Measurements from ENCODE around the gene ZBTB21.
"Not testable (repeated sequence)": the region's sequence is repeated elsewhere in the genome, so short reads cannot be mapped to it uniquely, and the experiment has no call there.

Gene ZBTB21

DNA sequence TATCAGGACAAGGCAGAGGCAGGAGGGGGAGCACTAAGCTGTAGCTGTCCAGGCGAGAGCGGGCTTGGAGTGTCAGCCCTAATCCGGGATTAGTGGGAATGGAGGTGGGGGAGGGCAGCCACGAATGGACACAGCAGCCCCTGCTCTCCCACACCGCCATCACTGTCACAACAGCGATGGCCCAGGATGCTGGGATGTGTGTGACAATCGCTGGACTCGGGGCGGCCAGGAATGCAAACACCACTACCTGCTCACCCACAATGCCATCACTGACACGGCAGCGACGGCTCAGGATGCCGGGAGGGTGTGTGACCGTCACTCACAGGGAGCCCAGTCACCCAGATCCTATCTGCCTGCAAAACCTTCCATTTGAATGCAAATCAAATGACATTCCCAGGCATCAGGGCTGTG is 59.2 kb downstream of the ZBTB21 start:
- DNase-seq = no peak

DNA sequence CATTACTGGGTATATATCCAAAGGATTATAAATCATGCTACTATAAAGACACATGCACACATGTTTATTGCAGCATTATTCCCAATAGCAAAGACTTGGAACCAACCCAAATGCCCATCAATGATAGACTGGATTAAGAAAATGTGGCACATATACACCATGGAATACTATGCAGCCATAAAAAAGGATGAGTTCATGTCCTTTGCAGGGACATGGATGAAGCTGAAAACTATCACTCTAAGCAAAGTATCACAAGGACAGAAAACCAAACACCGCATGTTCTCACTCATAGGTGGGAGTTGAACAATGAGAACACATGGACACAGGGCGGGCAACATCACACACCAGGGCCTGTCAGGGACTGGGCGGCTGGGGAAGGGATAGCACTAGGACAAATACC is 60.5 kb downstream of the ZBTB21 start:
- not testable (repeated sequence) for DNase-seq

DNA sequence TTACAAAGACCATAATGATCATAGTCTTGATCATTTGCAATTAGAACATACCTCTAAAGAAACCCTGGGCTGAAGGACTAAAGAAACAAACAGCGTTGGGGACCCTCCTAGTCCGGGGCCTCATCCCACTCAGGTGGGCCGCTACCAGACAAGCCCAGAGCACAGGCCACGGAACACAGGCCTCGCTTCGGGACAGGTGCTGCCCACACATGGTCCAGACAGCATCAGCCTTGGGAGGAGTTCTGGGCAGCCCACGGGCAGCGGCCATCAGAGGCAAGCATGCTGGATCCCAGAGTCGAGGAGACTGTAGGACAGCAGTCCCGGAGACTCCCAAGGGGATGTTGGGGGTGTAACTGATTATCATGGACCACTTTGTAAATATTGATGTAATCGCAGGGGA is 61.3 kb downstream of the ZBTB21 start:
- DNase-seq = no peak

DNA sequence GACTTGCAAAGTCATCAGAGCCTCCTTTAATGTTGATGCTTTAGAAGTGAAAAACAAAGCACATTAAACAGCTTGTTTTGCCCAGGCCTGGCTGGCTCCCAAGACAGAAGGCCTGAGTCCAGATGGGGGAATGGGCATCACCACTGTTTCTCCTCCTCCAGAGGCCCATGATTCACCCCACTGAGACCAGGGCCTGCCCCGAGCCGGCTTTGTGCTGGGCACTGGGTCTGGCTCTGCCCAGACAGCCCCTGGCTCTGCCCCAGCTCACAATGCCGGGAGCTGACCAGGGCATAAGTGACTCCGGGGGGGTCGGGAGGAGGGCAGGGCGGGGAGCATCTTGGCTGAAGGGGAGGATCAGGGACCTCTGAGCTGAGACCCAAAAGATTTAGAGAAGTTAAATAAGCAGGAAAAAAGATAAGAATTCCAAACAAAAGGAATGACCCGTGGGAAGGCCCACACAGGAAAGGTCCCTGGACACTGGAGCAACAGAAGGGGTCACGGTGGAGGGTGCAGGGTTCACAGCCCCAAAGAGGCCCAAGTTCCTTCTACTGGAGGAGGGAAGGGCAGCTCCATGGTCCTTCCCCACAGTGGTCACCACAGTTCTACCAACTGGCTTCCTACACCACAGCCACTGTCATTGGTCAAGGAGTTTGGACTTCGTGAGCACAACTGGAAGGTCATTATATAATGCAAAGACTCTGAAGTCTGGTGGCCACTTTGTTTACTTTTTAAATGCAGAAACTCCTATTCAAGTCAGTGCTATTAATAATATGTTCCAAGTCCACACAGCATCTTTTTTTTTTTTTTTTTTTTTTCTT is 61.9 kb downstream of the ZBTB21 start:
- no peak for DNase-seq

DNA sequence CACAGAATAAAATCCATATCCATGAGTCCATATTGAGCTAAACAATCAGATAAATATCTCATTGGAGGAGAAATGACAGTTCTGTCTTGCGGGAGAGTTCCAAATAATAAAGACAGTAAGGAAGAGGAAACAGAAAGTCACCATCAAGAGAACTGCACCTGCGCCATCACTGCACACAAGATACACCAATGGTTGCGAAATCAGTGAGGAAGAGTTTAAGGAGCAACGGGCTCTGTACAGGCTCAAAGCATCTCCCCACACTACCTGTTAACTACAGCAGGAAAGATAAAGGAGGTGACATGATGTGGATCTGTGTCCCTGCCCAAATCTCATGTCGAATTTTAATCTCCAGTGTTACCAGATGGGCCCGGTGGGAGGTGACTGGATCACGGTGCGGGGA is 64.2 kb downstream of the ZBTB21 start:
- no peak for DNase-seq

DNA sequence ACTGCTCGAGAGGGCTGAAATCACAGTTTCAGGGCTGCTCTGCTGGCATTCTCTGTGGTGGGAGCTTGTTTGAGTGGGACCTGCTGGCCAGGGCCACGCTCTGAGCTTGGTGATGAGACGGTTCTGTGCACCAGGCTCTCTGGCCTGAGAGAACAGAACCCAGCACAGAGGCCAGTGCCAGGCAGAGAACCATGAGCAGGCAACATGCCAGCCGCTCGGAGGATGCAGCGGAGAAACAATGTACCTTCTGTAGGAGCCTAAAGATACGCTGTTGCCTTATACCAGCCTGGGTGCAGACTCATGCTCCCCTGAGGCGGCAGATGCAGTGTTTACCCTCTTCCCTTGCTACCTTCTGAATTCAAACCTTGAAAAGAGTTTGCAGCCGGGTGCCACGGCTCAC is 66.3 kb downstream of the ZBTB21 start:
- no peak for DNase-seq

DNA sequence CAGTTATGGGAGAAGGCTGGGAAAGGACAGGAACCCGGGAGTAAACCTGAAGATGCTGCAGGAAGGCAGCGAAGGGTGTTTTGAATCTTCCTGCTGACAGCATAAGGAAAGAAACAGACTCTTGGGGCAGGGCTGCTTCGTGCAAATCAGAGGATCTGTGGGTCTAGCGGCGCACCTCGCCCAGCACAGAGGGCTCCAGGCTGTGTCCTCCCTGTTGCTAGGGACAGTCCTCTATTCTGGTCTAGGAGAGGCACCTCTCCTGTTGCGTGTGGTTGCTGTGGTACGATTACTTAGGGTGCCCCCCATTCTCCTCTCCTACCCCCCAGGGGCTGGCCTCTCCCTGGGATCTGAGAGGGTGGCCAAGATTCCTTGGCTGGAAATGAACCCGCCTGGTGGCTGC is 67.7 kb downstream of the ZBTB21 start:
- DNase-seq = no peak

DNA sequence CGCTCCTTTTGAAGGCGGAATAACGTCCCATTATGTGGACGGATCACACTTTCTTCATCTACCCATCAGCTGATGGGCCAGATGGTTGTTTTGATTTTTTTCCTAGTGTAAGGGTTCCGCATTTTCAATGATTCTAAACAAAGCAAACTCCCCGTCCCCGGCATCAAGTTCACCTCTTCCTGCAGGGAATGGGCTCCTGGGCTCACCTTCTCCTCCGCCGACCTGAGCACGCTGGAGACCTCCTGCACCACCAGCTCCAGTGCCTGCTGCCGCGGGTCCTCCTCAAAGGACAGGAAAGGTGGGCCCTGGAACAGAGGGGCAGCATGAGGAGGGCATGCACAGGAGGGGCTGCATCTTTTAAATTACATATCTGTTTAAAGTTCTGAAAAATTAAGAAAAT is 68.2 kb downstream of the ZBTB21 start:
- no peak for DNase-seq

DNA sequence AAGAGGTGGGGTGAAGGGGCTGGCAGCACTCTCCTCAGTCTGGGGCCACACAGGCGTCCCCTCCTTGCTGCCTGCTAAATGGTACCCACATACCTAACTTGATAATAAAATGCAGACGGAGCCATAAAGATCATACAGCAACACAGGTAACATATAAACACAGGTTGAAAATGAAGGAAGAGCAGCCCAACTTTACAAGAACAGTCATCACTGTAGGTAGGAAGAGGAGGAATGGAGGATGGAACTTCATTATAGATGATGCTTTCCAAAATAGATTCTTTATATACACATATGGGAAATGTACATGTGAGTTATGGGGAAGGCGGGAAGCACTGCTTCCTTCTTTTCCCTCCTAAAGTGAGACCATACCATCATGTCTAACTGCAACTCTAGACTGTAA is 69.7 kb downstream of the ZBTB21 start:
- DNase-seq = no peak

DNA sequence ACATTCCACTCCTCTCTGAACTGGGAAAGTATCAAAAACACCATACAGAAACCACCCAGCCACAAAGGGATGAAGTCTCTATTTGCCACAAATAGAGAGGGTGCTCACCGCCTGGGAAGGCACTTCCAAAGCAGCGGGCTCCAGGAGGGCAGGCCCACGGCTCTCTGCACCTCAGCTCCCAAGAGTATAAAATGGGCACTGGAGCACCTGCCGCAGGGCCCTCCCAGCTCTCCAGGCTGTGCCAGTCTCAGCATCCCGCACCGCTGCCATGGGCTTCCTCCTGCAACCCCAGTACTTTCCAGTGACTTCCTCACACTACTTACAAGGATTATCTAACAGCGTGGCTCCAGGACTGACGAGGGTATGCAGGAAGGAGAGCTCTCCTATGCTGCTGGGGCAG is 70.8 kb downstream of the ZBTB21 start:
- no peak for DNase-seq

Measured in right hindlimb (tissue), 1 donor.